ENCODE measurements around the gene TRIP12. TPM values are rescaled to one million over a fixed set of nuclear protein-coding genes. Genes with fewer than 3 reads are reported as not detected.
A peak's percentile ranks its signal among the peaks of the same experiment; 100 is the strongest.

Gene TRIP12
- total RNA-seq, 4 donors from 2014 or later = 131 to 343 (median 194) TPM

- Histone ChIP-seq H3K36me3 (no peaks in the 10 kb centered on the region), H3K27me3 (peaks cover 0 to 16% of the 10 kb centered on the region in 2 donors), H3K9me3 (no peaks in the 10 kb centered on the region), H3K27ac (no peak overlapping the region), H3K4me3 (peak overlapping the region in 3 of 4 donors; percentile 41 to 51 (median 48)), H3K4me1 (peaks cover 0 to 23% (median 8%) of the 10 kb centered on the region in 4 donors)
- peak in 2 of 3 donors; percentile 52 to 58 for DNase-seq
- TF ChIP-seq CTCF (IDR thresholded peaks at IDR 0.05) = peak in 1 of 6 experiments; percentile 4
- no peak for TF ChIP-seq POLR2A (IDR thresholded peaks at IDR 0.05)
These were observed 206.9 kb downstream of the TRIP12 start for GRCh38 chr2:229714736-229715541.

GRCh38 chr2:229714080-229714735 is 207.6 kb downstream of the TRIP12 start, which contains the start of gene DNER:
TSS of gene DNER (minus strand) at chr2:229714555. CDS start at chr2:229714423, 132 bp downstream.
- DNase-seq = peak in 1 of 3 donors; percentile 62
- Histone ChIP-seq H3K27me3 (peaks cover 0 to 16% of the 10 kb centered on the region in 2 donors), H3K27ac (no peak within 1 kb of the TSS), H3K4me3 (peak within 1 kb of the TSS in 3 of 4 donors; percentile 41 to 51 (median 48)), H3K4me1 (peaks cover 0 to 23% (median 8%) of the 10 kb centered on the region in 4 donors), H3K36me3 (no peaks in the 10 kb centered on the region), H3K9me3 (no peaks in the 10 kb centered on the region)
- TF ChIP-seq POLR2A (IDR thresholded peaks at IDR 0.05) (no peak), CTCF (IDR thresholded peaks at IDR 0.05) (no peak)

Small RNA genes lying within 50 kb of the gene (small RNA-seq; reads per million reads assigned to genes)
- gene RNU6-613P = 0 reads per million in 2 donors
- gene RNU6-964P = 0 reads per million in 2 donors

Other genes with a start within 250 kb of the TRIP12 start
- gene DNER, start 207.5 kb downstream of the TRIP12 start, total RNA-seq = 1 to 10 TPM in 2 of 4 donors, under 1 TPM in 1, not detected in 1; 0.35 to 2.5 (median 1.3) TPM
- 1 to 10 TPM in 2 of 4 donors, under 1 TPM in 1, not detected in 1; 0.94 to 2.7 (median 2.6) TPM for gene FBXO36, start 494 bp upstream of the TRIP12 start, total RNA-seq
- 1 to 10 TPM in 1 of 4 donors, under 1 TPM in 2, not detected in 1; 0.47 to 3.3 (median 0.80) TPM for gene SLC16A14, start 146.9 kb upstream of the TRIP12 start, total RNA-seq

Data from Peyer's patch (tissue), 4 donors.